Liver (tissue), 9 donors: ENCODE results near the gene SOWAHC. TPM values are rescaled to one million over a fixed set of nuclear protein-coding genes. Genes with fewer than 3 reads are reported as not detected.
A peak's percentile ranks its signal among the peaks of the same experiment; 100 is the strongest.

ENCODE experiments used
- DNase-seq: peaks from one replicate; pipeline ENCODE4 v3.0.0-alpha.2; 2017; ENCODE audit warnings: low spot score
- H3K27ac ChIP-seq, 2 donors: one replicate each; pipeline ENCODE4 v1.7.0; 2013; ENCODE audit warnings: inconsistent platforms in 2 of 2, low read length in 2 of 2, control low read depth in 1 of 2, low read depth in 1 of 2, mild to moderate bottlenecking in 1 of 2
- H3K27me3 ChIP-seq, 4 donors: one replicate each; pipeline versions ENCODE4 v1.6.1 to v1.7.0; 2013; ENCODE audit warnings: low read length in 3 of 4, inconsistent platforms in 1 of 4, mild to moderate bottlenecking in 1 of 4, moderate library complexity in 1 of 4; ENCODE audit not compliant: control insufficient read depth in 4 of 4, insufficient read depth in 4 of 4
- H3K36me3 ChIP-seq, 4 donors: one replicate each; pipeline versions ENCODE4 v1.6.1 to v1.7.0; 2013; ENCODE audit warnings: low read length in 3 of 4, mild to moderate bottlenecking in 3 of 4, low read depth in 1 of 4, moderate library complexity in 1 of 4; ENCODE audit not compliant: control insufficient read depth in 4 of 4, insufficient read depth in 3 of 4
- H3K4me1 ChIP-seq, 4 donors: one replicate each; pipeline versions ENCODE4 v1.6.1 to v1.7.0; 2013; ENCODE audit warnings: low read length in 3 of 4, mild to moderate bottlenecking in 3 of 4, moderate library complexity in 1 of 4; ENCODE audit not compliant: control insufficient read depth in 4 of 4, insufficient read depth in 4 of 4
- H3K4me3 ChIP-seq, 3 donors: one replicate each; pipeline versions ENCODE4 v1.6.1 to v1.7.0; 2013; ENCODE audit warnings: low read length in 3 of 3, control low read depth in 1 of 3, low read depth in 1 of 3, mild to moderate bottlenecking in 1 of 3
- H3K9ac ChIP-seq, 2 donors: one replicate each; pipeline ENCODE4 v1.7.0; 2013; ENCODE audit warnings: low read length in 2 of 2, mild to moderate bottlenecking in 2 of 2, moderate library complexity in 2 of 2, control low read depth in 1 of 2, low read depth in 1 of 2
- H3K9me3 ChIP-seq, 4 donors: one replicate each; pipeline versions ENCODE4 v1.6.1 to v1.7.0; 2013; ENCODE audit warnings: low read length in 3 of 4; ENCODE audit not compliant: control insufficient read depth in 4 of 4
- EGR1 ChIP-seq, 2 donors: IDR thresholded peaks; 2 replicates each; pipeline ENCODE4 v1.6.1; 2016 to 2018; ENCODE audit warnings: antibody characterized with exemption in 2 of 2, low read depth in 2 of 2
- FOXA1 ChIP-seq: IDR thresholded peaks from 2 replicates; pipeline ENCODE4 v1.6.1; 2016; ENCODE audit warnings: antibody characterized with exemption
- FOXA2 ChIP-seq: IDR thresholded peaks from 2 replicates; pipeline ENCODE4 v1.6.1; 2016; ENCODE audit warnings: antibody characterized with exemption
- GABPA ChIP-seq, 2 donors: IDR thresholded peaks in 1 of 2; conservative IDR thresholded peaks in 1 of 2; 2 replicates each; pipeline ENCODE4 v1.6.1; 2016; ENCODE audit warnings: antibody characterized with exemption in 2 of 2, mild to moderate bottlenecking in 1 of 2, moderate library complexity in 1 of 2
- HNF4A ChIP-seq, 2 donors: conservative IDR thresholded peaks; 2 replicates each; pipeline ENCODE4 v1.6.1; 2016; ENCODE audit warnings: antibody characterized with exemption in 2 of 2, mild to moderate bottlenecking in 2 of 2
- HNF4G ChIP-seq: IDR thresholded peaks from 2 replicates; pipeline ENCODE4 v1.6.1; 2016; ENCODE audit warnings: antibody characterized with exemption
- JUND ChIP-seq, 2 donors: IDR thresholded peaks; 2 replicates each; pipeline ENCODE4 v1.6.1; 2016; ENCODE audit warnings: antibody characterized with exemption in 2 of 2
- NR2F2 ChIP-seq: IDR thresholded peaks from 2 replicates; pipeline ENCODE4 v1.6.1; 2016; ENCODE audit warnings: antibody characterized with exemption
- RAD21 ChIP-seq, 2 donors: IDR thresholded peaks; 2 replicates each; pipeline ENCODE4 v1.6.1; 2016; ENCODE audit warnings: antibody characterized with exemption in 2 of 2, mild to moderate bottlenecking in 2 of 2
- RXRA ChIP-seq, 2 donors: IDR thresholded peaks; 2 replicates each; pipeline ENCODE4 v1.6.1; 2017 to 2018; ENCODE audit warnings: antibody characterized with exemption in 2 of 2, mild to moderate bottlenecking in 1 of 2
- SP1 ChIP-seq: IDR thresholded peaks from 2 replicates; pipeline ENCODE4 v1.6.1; 2018; ENCODE audit warnings: antibody characterized with exemption, mild to moderate bottlenecking
- TAF1 ChIP-seq: conservative IDR thresholded peaks from 2 replicates; pipeline ENCODE4 v1.6.1; 2016; ENCODE audit warnings: antibody characterized with exemption, mild to moderate bottlenecking
- YY1 ChIP-seq: IDR thresholded peaks from 2 replicates; pipeline ENCODE4 v1.6.1; 2016; ENCODE audit warnings: antibody characterized with exemption, mild to moderate bottlenecking
- WGBS: extraction: QIAGEN DNeasy Blood & Tissue Kit; methylation state at CpG from one replicate; pipeline ENCODE4 v1.1.7; 2013; 5-methylcytosine and 5-hydroxymethylcytosine counted together
- polyA plus RNA-seq, 2 donors: library from polyadenylated mRNA; stranded (reverse) in 1 of 2; unstranded in 1 of 2; fragments of 200-250 nt in 1 of 2; fragments of >200 nt in 1 of 2; fragmentation: Nextera tagmentation in 1 of 2; extraction: Ambion mirVana in 1 of 2; gene quantifications; one replicate each; pipeline versions ENCODE4 v1.2.1 to v1.2.3, GENCODE V29; 2013 to 2015
- total RNA-seq, 2 donors: library from RNA; depleted of rRNA; stranded (reverse); fragments of >200 nt; gene quantifications; one replicate each; pipeline ENCODE4 v1.2.3, GENCODE V29; 2014
- TF ChIP-seq, protein P1 (sequence below): IDR thresholded peaks from 2 replicates; pipeline ENCODE4 v1.6.1; 2016; ENCODE audit warnings: antibody characterized with exemption
- TF ChIP-seq, protein P2 (sequence below): IDR thresholded peaks from 2 replicates; pipeline ENCODE4 v1.6.1; 2016; ENCODE audit warnings: antibody characterized with exemption
- TF ChIP-seq, protein P3 (sequence below): fragments of 150-350 bp; IDR thresholded peaks from 2 replicates; pipeline ENCODE4 v1.5.1; 2017; ENCODE audit warnings: improper control_type of control experiment, low read depth, low read length; ENCODE audit not compliant: missing input control
- TF ChIP-seq, protein P4 (sequence below): IDR thresholded peaks from 2 replicates; pipeline ENCODE4 v1.6.1; 2016; ENCODE audit warnings: antibody characterized with exemption
- TF ChIP-seq, protein P5 (sequence below): IDR thresholded peaks from 2 replicates; pipeline ENCODE4 v1.6.1; 2016; ENCODE audit warnings: antibody characterized with exemption, mild to moderate bottlenecking
- donor health status: healthy.
- donor health status: healthy.
- donor health status: healthy.
- donor health status: healthy.
- donor health status: healthy.

Gene SOWAHC
- total and polyA plus RNA-seq, 4 donors: 7.0 to 16.9 (median 9.2) TPM

DNA sequence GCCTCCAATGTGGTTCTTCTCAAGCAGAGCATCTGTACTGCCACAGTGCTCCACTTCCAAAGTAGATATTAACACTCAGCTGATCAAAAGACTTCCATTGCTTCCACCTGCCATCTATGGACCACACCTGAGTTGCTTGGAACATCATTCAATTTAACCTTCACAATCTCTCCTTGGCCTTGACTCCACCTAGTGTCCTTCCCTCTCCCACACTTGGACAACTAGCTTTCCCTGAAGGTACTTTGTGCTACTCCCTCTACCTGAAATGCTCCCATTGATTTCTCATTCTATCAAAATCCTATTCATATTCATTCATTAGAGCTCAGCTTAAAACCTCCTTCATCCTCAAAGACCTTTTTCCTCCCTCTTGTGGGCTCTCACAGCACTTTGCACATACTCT lies 48.7 kb downstream of the SOWAHC start (continued):
- TF ChIP-seq, protein P1, sequence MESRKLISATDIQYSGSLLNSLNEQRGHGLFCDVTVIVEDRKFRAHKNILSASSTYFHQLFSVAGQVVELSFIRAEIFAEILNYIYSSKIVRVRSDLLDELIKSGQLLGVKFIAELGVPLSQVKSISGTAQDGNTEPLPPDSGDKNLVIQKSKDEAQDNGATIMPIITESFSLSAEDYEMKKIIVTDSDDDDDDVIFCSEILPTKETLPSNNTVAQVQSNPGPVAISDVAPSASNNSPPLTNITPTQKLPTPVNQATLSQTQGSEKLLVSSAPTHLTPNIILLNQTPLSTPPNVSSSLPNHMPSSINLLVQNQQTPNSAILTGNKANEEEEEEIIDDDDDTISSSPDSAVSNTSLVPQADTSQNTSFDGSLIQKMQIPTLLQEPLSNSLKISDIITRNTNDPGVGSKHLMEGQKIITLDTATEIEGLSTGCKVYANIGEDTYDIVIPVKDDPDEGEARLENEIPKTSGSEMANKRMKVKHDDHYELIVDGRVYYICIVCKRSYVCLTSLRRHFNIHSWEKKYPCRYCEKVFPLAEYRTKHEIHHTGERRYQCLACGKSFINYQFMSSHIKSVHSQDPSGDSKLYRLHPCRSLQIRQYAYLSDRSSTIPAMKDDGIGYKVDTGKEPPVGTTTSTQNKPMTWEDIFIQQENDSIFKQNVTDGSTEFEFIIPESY: no peak

DNA sequence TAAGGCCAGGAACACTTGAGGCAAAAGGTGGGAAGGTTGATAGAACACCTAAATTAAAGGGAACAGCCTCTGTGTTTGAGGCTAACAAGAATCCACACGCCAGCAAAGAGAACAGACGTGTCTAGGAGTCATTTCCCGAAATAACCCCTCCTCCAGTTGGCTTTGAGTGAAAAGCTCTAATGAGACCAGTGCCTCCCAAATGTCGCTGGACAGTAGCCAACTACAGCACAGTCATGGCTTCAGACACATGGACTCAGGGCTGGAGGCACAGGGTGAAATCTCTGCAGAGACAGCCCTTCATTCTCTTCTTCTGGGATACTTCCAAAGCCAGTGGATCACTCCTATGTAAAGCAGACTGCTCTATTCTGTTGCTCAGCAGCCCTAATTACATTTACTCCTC lies 49.6 kb downstream of the SOWAHC start:
- DNase-seq: no peak
- Histone ChIP-seq H3K4me1 (peaks cover 0 to 12% (median 4%) of the 10 kb centered on the region in 4 donors), H3K4me3 (no peak overlapping the region), H3K27me3 (no peaks in the 10 kb centered on the region), H3K27ac (peak overlapping the region in 1 of 2 donors; percentile 41), H3K36me3 (no peaks in the 10 kb centered on the region), H3K9me3 (no peaks in the 10 kb centered on the region), H3K9ac (no peak overlapping the region)
- no peak for TF ChIP-seq HNF4A (conservative IDR thresholded peaks at IDR 0.05)
- no peak for TF ChIP-seq FOXA1
- TF ChIP-seq, protein P2, sequence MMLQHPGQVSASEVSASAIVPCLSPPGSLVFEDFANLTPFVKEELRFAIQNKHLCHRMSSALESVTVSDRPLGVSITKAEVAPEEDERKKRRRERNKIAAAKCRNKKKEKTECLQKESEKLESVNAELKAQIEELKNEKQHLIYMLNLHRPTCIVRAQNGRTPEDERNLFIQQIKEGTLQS: no peak
- TF ChIP-seq TAF1: no peak
- TF ChIP-seq HNF4G: no peak
- TF ChIP-seq RXRA (IDR thresholded peaks at IDR 0.05): peak in 1 of 2 donors; percentile 48
- TF ChIP-seq JUND (IDR thresholded peaks at IDR 0.05): no peak
- TF ChIP-seq YY1: peak; percentile 17
- TF ChIP-seq, protein P3, sequence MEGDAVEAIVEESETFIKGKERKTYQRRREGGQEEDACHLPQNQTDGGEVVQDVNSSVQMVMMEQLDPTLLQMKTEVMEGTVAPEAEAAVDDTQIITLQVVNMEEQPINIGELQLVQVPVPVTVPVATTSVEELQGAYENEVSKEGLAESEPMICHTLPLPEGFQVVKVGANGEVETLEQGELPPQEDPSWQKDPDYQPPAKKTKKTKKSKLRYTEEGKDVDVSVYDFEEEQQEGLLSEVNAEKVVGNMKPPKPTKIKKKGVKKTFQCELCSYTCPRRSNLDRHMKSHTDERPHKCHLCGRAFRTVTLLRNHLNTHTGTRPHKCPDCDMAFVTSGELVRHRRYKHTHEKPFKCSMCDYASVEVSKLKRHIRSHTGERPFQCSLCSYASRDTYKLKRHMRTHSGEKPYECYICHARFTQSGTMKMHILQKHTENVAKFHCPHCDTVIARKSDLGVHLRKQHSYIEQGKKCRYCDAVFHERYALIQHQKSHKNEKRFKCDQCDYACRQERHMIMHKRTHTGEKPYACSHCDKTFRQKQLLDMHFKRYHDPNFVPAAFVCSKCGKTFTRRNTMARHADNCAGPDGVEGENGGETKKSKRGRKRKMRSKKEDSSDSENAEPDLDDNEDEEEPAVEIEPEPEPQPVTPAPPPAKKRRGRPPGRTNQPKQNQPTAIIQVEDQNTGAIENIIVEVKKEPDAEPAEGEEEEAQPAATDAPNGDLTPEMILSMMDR: no peak
- TF ChIP-seq, protein P4, sequence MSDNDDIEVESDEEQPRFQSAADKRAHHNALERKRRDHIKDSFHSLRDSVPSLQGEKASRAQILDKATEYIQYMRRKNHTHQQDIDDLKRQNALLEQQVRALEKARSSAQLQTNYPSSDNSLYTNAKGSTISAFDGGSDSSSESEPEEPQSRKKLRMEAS: peak; percentile 18
- TF ChIP-seq SP1: peak; percentile 26
- no peak for TF ChIP-seq NR2F2
- TF ChIP-seq, protein P5, sequence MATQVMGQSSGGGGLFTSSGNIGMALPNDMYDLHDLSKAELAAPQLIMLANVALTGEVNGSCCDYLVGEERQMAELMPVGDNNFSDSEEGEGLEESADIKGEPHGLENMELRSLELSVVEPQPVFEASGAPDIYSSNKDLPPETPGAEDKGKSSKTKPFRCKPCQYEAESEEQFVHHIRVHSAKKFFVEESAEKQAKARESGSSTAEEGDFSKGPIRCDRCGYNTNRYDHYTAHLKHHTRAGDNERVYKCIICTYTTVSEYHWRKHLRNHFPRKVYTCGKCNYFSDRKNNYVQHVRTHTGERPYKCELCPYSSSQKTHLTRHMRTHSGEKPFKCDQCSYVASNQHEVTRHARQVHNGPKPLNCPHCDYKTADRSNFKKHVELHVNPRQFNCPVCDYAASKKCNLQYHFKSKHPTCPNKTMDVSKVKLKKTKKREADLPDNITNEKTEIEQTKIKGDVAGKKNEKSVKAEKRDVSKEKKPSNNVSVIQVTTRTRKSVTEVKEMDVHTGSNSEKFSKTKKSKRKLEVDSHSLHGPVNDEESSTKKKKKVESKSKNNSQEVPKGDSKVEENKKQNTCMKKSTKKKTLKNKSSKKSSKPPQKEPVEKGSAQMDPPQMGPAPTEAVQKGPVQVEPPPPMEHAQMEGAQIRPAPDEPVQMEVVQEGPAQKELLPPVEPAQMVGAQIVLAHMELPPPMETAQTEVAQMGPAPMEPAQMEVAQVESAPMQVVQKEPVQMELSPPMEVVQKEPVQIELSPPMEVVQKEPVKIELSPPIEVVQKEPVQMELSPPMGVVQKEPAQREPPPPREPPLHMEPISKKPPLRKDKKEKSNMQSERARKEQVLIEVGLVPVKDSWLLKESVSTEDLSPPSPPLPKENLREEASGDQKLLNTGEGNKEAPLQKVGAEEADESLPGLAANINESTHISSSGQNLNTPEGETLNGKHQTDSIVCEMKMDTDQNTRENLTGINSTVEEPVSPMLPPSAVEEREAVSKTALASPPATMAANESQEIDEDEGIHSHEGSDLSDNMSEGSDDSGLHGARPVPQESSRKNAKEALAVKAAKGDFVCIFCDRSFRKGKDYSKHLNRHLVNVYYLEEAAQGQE: no peak
- no peak for TF ChIP-seq FOXA2
- TF ChIP-seq GABPA (IDR thresholded peaks at IDR 0.05 in 1 of 2, conservative IDR thresholded peaks at IDR 0.05 in 1 of 2): no peak
- no peak for TF ChIP-seq EGR1 (IDR thresholded peaks at IDR 0.05; ENCODE audit: low read depth in 2 of 2)
- TF ChIP-seq RAD21 (IDR thresholded peaks at IDR 0.05): peak in 1 of 2 donors; percentile 36
- TF ChIP-seq, protein P1: no peak
- 36% methylated on average over 4 of the region's 4 CpGs for WGBS
